ENCODE measurements around the gene COL5A1.

COL5A1 gene

DNA sequence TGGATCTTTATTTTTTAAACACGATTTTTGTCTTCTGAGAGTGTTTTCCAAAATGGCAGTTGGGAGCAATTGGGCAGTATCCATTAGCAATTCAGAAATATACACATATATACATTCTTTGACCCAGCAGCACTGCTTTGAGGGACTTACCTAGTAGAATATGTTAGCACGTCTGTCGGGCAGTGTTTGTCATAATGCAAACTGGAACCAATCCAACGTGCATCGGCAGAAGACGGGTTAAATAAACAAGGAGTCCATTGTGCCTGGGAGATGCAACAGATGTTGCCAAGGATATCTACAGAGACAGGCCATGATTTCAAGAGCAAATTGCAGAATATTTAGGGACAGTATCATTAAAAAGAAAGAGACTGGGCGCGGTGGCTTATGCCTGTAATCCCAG, 107.0 kb downstream of the COL5A1 start:
- no peak for DNase-seq

DNA sequence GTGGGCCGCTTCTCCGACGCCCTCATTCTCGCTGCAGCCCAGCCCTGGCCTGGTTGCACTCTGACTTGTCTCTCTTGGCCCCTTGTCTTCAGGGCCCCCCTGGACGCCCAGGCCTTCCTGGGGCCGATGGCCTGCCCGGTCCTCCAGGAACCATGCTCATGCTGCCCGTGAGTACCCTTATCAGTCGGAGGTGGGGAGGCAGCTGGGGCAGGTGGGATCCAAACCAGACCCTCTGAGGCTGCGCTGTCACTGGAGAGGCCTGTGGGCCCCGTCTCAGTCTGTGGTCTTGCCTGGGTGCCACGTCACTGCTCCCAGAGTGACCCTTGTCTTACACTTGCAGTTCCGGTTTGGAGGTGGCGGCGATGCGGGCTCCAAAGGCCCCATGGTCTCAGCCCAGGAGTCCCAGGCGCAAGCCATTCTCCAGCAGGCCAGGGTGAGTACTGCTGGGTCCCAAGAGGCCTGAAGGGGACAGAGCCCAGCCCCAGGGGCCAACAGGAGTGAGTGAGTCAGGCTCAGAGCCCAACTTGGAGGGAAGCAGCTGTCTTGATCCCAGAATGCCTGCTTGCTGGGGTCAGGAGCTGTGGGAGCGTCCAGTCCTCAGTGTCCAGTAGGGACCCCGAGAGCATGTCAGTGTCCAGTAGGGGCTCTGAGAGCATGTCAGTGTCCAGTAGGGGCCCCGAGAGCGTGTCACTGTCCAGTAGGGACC, 109.0 kb downstream of the COL5A1 start:
- no peak for DNase-seq

DNA sequence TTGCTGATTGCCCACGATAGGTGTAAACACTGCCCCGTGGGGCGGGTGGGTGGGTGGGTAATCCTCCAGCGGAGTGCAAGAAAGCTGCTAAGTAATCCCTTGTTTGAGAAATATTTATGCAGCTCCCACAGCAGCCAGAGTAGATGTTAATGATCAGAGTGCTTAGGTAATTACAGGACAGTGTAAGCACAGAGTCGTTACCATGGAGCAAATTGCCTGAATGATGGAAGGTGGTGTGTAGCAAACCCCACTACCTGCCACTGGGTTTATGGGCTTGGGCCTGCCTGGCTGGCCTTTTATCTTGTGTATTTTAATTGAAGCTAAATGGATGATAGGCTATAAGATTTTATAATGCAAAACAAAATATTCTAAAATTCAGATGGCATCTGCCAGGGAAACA, 110.0 kb downstream of the COL5A1 start:
- no peak for DNase-seq

DNA sequence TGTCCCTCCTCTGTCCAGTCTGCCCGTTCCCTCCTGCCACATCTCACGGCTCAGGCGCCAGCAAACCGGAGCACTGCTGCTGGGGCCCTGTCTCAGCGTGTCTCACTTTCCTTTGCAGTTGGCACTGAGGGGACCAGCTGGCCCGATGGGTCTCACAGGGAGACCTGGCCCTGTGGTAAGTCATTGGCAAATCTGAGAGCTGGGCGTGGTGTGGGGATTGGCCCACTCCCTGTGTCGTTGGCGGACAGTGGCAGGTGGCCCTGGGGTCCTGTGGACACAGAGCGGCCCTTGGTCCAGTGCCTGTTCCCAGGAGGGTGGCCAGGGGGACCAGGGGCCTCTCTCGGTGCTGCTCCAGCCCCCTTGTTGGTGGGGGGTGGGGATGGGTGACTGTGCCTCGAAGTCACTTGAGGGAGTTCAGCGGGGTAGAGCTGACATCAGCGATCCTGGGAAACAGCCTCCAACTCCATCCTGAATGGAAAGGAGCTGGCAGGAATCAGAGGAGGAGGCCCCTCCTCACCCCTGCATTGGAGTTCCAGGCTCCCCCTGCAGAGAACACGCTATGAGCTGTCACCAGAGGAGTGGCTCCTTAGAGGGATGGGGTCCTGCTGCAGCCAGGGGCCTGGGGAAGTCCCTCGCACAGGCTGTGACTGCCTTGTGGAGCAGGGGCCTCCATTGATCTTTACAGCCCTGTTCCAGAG, 111.0 kb downstream of the COL5A1 start:
- no peak for DNase-seq

DNA sequence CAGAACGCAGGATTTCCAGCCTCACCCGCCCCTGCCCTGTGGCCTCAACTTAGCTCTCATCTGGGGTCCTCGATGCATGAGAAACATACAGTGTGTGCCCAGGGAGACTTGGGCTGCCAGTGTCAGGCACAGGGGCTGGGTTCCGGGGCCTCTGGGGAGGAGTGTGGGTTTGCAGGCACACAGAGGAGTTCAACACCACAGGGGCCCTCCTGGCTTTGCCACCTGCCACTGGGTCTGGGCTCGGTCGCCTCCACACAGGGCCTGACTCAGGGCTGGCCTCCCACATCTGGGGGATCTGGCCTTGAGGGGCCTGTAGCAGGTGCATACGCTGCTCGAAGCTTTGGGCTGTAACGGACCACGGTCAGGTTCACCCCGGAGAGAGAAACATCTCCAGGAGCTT, 111.6 kb downstream of the COL5A1 start:
- no peak for DNase-seq

DNA sequence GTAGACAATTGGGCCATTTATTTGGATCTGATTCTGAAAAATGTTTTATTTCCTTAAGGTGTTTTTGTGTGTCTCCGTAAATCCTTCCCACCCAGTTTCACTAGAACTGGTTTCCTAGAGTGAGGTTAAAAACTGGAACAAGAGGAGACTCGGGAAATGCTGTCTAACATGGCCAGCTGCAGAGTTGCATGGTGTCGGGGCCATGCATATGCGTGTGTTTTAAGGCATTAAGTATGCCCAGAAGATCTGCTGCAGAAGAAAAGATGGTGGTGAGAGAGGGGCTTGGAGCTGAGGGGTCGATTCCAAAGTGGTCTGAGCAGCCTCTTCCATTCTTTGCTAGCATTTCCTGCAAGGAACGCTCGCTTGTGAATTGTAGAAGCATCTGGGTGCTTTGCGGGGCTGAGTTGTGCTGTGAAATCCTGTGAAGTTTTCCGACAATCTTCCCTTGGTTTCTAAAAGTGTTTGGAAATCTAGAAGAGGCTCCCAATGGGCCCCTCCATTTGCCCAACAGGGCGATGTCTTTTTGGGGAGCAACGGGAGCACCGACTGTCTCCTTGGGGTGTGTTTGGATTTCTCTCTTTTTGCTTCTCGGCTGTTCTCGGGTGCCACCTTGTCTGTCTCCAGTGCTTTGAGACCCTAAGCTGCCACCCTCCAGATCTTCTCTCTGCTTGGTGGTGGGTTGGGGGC, 113.8 kb downstream of the COL5A1 start:
- no peak for DNase-seq

DNA sequence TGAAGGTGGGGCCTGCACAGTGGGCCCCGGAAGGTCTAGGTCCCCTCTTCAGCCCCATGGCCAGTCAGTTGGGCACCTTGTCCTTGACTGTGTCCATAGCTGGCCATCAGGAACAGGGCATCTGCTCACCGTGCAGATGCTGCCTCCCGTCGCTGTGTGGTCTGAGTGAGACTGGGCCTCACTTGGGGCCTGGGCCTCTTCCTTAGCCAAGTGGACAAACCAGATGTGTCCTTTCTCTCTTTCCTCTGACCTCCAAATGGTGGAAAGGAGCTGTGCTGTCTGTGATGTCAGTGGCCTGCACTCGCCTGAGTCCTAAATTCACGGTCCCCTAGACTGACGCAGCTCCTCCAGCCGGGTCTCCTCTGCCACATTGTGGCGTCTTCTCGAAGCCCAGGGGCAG, 114.5 kb downstream of the COL5A1 start:
- no peak for DNase-seq

DNA sequence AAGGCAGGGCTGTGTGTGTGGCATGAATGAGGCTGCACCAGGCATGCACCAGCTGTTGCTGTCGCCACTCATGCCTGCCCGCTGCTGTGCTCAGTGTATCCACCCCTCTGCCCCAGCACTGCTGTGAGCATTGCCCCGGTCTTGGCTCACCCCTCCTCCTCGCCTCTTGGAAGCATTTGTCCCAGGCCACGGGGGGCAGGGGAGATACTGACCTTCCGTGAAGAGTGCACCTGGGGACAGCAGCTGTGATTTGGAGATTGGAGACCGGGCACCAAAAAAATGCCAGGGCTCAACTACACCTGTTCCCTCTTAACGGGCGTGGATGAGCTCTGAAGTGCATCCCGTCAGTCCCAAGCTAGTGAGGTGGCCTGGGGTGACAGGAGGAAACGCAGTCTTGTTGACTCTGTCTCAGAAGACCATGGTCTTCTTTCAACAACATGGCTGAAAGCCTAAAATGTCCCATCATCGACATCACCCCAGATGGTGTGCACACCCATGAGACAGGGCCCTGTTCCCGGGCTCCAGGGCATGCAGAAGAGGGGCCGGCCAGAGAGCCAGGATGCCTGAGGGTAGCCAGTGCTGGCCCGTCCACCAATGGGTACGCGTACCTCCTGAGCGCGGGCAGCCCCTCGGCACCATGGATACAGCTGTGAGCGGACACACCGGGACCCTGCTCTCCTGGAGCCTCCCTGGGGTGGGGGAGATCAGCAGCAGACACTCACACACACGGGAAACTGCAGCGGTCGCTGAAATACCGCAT, 115.8 kb downstream of the COL5A1 start:
- DNase-seq = no peak

DNA sequence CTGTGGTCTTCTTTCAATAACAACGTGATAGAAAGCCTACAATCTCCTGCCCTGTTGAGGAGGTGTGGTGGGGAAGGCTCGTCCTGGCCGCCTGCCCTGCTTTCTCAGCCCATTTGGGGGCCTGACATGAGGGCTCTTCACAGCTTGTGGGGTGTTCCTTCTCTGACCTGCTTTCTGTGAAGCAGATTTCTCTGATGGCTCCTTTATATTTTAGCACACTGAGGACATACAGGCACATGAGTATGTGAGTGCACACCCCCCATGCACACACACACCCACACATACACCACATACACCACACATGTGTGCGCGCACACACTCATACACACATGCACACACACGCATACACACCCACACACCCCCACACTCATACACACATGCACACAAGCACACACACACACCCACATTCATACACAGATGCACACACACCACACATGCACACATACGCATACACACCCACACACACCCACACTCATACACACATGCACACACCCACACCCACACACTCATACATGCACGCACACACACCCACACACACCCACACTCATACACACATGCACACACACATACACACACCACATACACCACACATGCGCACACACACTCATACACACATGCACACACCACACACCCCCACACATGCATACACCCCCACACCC, 117.5 kb downstream of the COL5A1 start:
- DNase-seq = no peak

DNA sequence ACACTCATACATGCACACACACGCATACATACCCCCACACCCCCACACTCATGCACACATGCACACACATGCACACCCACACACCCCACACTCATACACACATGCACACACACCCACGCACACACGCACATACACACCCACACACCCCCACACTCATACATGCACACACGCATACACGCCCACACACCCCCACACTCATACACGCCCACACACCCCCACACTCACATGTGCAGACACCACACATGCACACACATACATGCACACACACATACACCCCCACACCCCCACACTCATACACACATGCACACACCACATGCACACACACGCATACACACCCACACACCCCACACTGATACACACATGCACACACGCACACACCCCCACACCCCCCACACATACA, 118.3 kb downstream of the COL5A1 start:
- no peak for DNase-seq

DNA sequence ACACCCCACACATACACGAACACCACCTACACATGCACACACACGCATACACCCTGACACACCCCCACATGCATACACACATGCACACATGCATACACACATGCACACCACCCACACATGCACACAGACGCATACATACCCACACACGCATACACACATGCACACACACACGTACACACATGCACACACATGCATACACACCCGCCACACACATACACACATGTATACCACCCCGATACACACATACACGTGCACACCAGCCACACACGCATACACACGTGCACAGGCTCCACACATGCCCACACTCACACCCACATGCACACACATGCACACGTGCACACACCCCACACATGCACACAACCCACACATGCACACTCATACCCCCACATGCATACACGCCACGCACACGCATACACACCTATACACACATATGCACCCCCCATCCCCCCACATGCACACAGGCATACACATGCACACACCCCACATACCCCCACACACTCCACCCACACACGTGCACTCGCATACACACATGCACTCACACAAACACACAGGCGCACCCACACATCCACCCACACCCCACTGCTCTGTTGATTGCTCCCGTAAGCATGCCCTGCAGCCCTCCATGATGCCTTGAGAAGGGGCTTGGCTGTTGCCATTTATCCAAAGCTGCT, 119.3 kb downstream of the COL5A1 start:
- no peak for DNase-seq

DNA sequence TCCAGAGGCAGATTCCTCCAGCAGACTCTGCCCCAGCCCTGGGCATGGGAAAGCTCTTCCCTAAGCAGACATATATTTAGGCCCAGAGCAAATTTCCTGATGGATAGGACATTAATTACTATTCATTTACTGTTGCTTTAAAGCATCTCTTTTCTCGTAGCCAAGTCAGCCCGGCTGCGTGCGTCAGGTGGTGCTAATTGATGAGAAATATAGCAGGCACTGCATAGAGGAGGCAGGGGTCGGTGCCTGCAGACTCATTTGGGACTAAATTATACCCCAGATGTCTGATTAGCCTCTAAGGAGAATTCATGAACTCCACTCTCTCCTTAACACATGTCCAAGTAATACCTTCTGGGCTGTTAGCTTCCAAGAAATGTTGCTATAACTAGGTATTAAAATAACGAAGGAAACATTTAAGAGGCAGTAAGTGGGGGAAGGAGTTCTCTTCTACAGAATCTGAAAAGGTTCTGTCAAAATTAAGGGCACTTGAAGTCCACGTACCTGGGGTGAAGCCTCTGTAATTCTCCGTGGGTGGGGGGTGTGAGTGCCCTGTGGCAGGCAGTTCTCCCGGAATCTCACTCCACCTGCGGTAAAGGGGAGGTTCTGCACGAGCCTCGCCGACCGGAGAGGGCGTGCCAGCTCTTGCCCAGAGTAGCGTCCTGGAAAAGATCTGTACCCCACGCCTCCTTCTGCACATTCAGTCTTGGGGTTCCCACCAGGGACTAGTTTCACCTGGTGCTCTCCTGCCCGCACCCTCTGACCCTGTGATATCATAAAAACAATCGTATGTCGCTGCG, 123.1 kb downstream of the COL5A1 start:
- no peak for DNase-seq

DNA sequence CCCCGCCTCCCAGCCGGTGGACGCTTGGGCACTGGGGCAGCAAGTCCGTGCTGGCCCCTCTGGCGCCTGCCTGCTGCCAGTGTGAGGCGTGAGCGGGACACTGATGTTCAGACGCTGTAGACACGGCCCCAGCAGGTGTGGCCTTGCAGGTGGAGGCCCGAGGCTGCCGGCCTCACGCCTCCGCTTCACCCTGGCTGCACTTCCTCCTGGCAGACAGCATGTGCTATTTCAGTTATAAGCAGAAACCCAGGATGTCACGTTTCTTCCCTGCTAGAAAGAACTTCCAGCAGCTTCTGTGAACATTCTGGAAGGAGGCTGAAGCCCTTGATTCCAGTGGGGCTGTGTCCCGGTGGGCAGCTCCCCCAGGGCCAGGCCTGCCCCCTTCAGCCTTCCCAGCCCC, 124.2 kb downstream of the COL5A1 start:
- DNase-seq = no peak

DNA sequence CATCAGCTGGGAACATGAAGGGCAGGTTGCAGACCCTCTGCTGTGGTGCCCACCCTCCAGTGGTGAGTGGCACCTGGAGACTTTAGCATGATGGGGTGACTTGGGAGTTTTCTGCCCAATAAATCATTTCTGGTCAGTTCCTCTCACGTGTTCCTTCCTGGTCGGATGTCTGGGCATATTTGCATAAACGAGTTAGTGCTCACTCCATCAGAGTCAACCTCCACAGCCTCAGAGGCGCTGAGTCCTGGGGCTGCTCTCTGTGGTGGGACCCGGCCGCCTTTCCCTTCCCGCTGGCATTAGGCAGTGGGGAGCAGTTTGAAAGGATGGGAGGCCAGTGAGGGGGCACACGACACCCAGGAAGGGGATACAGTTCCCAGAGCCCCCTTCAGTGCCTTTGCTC, 125.0 kb downstream of the COL5A1 start:
- no peak for DNase-seq

DNA sequence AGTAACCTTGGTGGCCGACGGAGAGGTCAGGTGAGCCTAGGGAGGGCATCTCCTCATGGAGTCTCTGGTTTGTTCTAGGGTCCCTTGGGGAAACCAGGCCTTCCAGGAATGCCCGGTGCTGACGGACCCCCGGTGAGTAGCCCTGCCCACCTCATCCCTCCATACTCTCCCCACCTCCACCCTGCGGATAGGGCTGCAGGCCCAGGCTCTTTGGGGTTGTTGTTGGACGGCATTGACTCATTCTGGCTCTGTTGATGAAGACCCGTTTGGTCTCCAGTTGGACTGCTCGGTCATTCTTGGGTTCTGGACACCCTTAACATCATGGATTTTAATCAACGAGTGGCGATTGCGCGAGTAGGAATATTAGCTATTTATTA, 126.7 kb downstream of the COL5A1 start:
- no peak for DNase-seq

DNA sequence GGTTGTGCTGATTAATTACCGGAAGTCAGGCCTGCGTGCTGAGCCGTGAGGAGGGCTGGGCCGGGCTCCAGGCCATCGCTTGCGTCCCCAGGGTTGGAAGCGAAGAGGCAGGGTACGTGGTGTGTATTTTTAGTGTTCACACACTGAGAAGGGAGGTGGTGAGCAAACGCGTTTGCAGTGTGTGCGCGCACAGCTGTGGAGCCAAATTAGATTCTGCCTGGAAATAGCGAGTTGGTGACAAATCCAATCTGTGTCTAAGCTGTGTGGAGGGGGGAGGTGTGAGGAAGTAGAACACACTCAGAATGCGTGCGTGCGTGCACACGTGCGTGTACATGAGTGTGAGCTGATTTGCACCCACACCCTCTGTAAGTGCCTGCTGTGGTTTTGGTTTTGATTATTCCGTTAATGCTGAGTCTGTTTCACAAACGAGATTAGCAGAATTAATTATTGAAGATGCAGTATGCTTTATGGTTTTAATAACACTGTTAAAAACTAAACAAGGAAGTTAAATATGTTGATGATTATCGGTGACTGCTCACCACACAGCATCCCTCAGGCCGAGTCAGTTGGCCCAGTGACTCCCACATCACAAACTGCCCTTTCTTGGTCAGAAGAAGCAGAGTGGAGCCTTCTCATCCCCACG, 127.2 kb downstream of the COL5A1 start:
- no peak for DNase-seq

DNA sequence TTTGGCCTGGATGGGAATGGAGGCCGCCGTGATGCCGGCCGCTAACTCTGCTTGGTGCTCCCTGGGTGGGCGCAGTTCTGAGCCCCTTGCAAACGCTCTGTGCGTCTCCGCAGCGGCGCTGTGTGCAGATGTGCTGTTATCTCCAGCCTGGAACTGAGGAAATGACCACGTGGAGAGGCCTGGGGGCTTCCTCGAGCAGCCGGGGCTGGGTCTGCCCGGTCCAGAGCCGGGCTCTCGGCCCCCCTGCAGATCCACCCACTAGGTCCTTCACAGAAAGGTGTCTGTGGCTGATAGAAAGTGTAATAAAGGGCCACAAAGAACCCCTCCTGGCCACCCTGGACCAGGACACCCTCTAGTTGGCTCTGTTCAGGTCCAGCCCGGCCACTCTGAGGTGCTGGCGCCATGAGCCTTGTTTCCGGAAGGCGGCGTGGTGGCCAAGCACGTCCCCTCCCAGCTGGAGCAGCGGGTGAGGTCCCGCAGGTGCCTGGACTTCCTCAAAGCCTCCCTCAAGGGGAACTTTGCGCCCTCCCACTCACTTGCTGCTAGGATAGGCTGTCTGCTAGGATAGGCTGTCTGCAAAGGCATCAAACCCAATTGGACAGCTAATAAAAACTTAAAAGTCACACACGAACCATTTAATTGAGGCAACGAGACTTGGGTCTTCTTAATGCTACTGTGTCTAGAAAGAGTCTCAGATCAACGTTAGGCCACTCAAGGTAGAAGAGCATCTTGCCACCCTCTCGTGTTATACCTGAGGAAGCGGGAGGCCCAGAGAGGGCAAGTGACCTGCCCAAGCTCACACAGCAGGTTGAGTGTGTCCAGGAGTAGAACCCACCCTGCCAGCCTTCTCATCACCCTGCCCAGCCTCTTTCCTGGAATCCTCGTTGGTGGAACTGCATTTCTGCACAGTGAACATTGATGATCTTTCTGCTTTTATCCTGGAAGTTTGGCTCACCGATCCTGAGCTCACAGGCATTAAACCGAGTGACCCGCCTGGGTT, 129.7 kb downstream of the COL5A1 start:
- DNase-seq = no peak

DNA sequence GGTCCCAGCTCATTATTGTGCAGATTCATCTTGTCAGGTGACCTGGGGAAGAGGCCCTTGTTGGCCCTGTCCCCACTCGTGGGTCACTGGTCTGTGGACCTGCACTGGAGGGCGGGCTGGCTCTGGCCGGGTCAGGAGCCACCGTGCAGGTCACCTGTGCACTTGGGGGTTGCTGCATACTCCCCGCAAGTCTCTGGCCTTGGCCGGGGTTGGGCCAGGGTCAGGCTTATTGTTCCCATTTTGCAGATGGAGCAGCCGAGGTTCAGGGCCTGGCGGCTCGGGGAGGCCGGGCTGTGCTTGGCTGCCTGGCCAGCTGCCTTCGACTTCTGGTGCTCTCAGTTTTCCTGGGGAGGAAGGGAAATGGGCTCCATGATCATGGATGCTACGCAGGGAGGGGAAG, 130.7 kb downstream of the COL5A1 start:
- DNase-seq = no peak

DNA sequence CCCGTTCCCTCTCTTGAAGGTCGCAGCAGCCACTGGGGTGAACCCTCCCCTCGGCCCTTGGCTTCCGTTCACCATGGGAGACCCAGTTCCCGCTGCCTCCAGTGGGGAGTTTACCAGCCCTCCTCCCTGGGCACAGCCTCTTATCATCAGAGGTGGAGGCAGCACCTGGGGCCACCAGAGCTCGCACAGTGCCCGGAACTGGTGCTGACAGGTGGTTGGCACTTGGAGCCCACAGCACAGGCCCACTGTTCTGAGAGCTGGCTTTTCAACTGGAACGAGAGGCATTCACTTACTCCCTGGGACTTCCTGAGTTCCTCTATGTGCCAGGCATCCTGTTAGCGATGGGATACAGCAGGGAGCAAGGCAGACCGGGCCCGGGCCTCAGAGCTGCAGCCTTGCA, 132.2 kb downstream of the COL5A1 start:
- no peak for DNase-seq

DNA sequence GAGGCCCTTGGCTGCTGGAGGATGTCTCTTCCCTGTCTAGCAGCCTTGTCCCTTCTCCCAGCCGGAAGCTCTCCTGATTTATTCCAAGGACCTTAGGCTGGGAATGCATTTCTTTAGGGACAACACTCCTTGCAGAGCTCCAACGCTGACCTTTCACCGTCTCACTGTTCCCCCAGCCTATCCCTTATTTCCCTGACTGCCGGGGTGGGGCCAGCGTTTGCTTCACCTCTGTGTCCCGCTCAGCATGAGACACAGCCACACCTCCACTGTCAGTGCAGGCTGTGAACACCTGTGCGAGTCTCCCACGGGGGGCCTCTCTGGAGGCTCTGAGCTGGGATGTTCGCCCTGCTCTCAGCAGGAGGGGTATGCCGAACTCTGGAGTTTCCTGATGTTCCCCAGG, 132.8 kb downstream of the COL5A1 start:
- no peak for DNase-seq

All from activated T-cell treated with anti-CD3 and anti-CD28 coated beads, Interleukin-2, amount 50 U/mL, for 1 hour (primary cell).